Trophoblast cell (in vitro differentiated cells and primary cell): Measurements from ENCODE around the gene C14orf132.
A peak's percentile ranks its signal among the peaks of the same experiment; 100 is the strongest.

Experiments
- DNase-seq, 2 donors: peaks; one replicate each; pipeline ENCODE4 v3.0.0-alpha.2; 2016
- H2AFZ ChIP-seq: 2 replicates; pipeline ENCODE4 v1.6.1; 2013; ENCODE audit warnings: low read length, moderate library complexity, mild to moderate bottlenecking; ENCODE audit not compliant: insufficient read depth, poor library complexity
- H2AK5ac ChIP-seq: 2 replicates; pipeline ENCODE4 v1.6.1; 2013; ENCODE audit warnings: mild to moderate bottlenecking, low read length
- H2BK120ac ChIP-seq: 2 replicates; pipeline ENCODE4 v1.6.1; 2013; ENCODE audit warnings: low read length, mild to moderate bottlenecking, moderate library complexity; ENCODE audit not compliant: insufficient read depth, poor library complexity
- H2BK12ac ChIP-seq: 2 replicates; pipeline ENCODE4 v1.6.1; 2013; ENCODE audit warnings: mild to moderate bottlenecking, low read length, moderate library complexity
- H2BK5ac ChIP-seq: 2 replicates; pipeline ENCODE4 v1.6.1; 2013; ENCODE audit warnings: low read length, low read depth, moderate library complexity, mild to moderate bottlenecking; ENCODE audit not compliant: poor library complexity
- H3K14ac ChIP-seq: 2 replicates; pipeline ENCODE4 v1.6.1; 2013; ENCODE audit warnings: mild to moderate bottlenecking, low read length
- H3K18ac ChIP-seq: 2 replicates; pipeline ENCODE4 v1.6.1; 2013; ENCODE audit warnings: mild to moderate bottlenecking, low read length
- H3K23ac ChIP-seq: 2 replicates; pipeline ENCODE4 v1.6.1; 2013; ENCODE audit warnings: low read length
- H3K27ac ChIP-seq: 2 replicates; pipeline ENCODE4 v1.5.1; 2013; ENCODE audit warnings: low read depth, mild to moderate bottlenecking, inconsistent platforms, low read length, moderate library complexity
- H3K27me3 ChIP-seq: 2 replicates; pipeline ENCODE4 v1.6.1; 2013; ENCODE audit warnings: inconsistent platforms, mild to moderate bottlenecking, low read length, moderate library complexity; ENCODE audit not compliant: insufficient read depth
- H3K36me3 ChIP-seq, 2 experiments: 1 replicate in 1 of 2; 2 replicates in 1 of 2; pipeline ENCODE4 v1.6.1; 2013; ENCODE audit warnings: low read length in 2 of 2, mild to moderate bottlenecking in 2 of 2, moderate library complexity in 1 of 2; ENCODE audit not compliant: insufficient read depth in 2 of 2, control insufficient read depth in 1 of 2
- H3K4ac ChIP-seq: 2 replicates; pipeline ENCODE4 v1.6.1; 2013; ENCODE audit warnings: low read depth, mild to moderate bottlenecking, low read length, moderate library complexity
- H3K4me1 ChIP-seq, 2 experiments: 1 replicate in 1 of 2; 2 replicates in 1 of 2; pipeline ENCODE4 v1.6.1; 2013; ENCODE audit warnings: low read length in 2 of 2, mild to moderate bottlenecking in 2 of 2, moderate library complexity in 1 of 2; ENCODE audit not compliant: insufficient read depth in 2 of 2, control insufficient read depth in 1 of 2
- H3K4me2 ChIP-seq: 2 replicates; pipeline ENCODE4 v1.6.1; 2013; ENCODE audit warnings: inconsistent platforms, mild to moderate bottlenecking, low read length, moderate library complexity
- H3K4me3 ChIP-seq: 2 replicates; pipeline ENCODE4 v1.5.1; 2013; ENCODE audit warnings: mild to moderate bottlenecking, low read depth, low read length, inconsistent platforms
- H3K79me1 ChIP-seq: one replicate; pipeline ENCODE4 v1.6.1; 2013; ENCODE audit warnings: low read length
- H3K79me2 ChIP-seq: 2 replicates; pipeline ENCODE4 v1.6.1; 2013; ENCODE audit warnings: low read length, mild to moderate bottlenecking; ENCODE audit not compliant: control insufficient read depth, insufficient read depth, poor library complexity
- H3K9ac ChIP-seq: 2 replicates; pipeline ENCODE4 v1.6.1; 2013; ENCODE audit warnings: mild to moderate bottlenecking, low read length
- H3K9me3 ChIP-seq: 2 replicates; pipeline ENCODE4 v1.6.1; 2013; ENCODE audit warnings: low read depth, mild to moderate bottlenecking, control low read depth, inconsistent platforms, low read length; ENCODE audit not compliant: insufficient read depth
- H4K12ac ChIP-seq: 2 replicates; pipeline ENCODE4 v1.6.1; 2013; ENCODE audit warnings: low read depth, mild to moderate bottlenecking, low read length, moderate library complexity
- H4K8ac ChIP-seq: 2 replicates; pipeline ENCODE4 v1.6.1; 2013; ENCODE audit warnings: low read depth, mild to moderate bottlenecking, low read length, moderate library complexity
- H4K91ac ChIP-seq: one replicate; pipeline ENCODE4 v1.6.1; 2013; ENCODE audit warnings: low read depth, mild to moderate bottlenecking, low read length, moderate library complexity
- WGBS: extraction: QIAGEN DNeasy Blood & Tissue Kit; methylation state at CpG from one replicate; pipeline ENCODE4 v1.1.7; 2013; ENCODE audit warnings: missing lambda C conversion rate; ENCODE audit not compliant: insufficient read length, insufficient coverage; ENCODE audit errors: extremely low coverage; 5-methylcytosine and 5-hydroxymethylcytosine counted together

The C14orf132 gene

GRCh38 chr14:96117960-96118359 lies 78.8 kb downstream of the C14orf132 start:
- Histone ChIP-seq H3K9me3 (peaks cover 3% of the 10 kb centered on the region), H3K4me1 (peaks cover 29 to 33% of the 10 kb centered on the region in 2 experiments), H2AFZ (no peak overlapping the region), H4K8ac (peak overlapping the region; percentile 77), H3K14ac (peak overlapping the region; percentile 69), H3K79me1 (peaks cover 45% of the 10 kb centered on the region), H3K9ac (no peak overlapping the region), H2BK120ac (peak overlapping the region; percentile 99), H2BK12ac (peak overlapping the region; percentile 90), H2BK5ac (peak overlapping the region; percentile 68), H4K91ac (peak overlapping the region; percentile 89), H3K36me3 (no peaks in the 10 kb centered on the region), H3K27ac (peak overlapping the region; percentile 98), H4K12ac (no peak overlapping the region), H3K4ac (peak overlapping the region; percentile 2), H3K27me3 (no peaks in the 10 kb centered on the region), H3K4me2 (peak overlapping the region; percentile 23), H3K4me3 (no peak overlapping the region), H3K79me2 (peaks cover 2% of the 10 kb centered on the region), H3K23ac (no peak overlapping the region), H3K18ac (peak overlapping the region; percentile 92), H2AK5ac (no peak overlapping the region)
- no CpG with 5 or more reads among the region's 6 CpGs for WGBS
- peak; percentile 62 to 86 for DNase-seq

GRCh38 chr14:96118391-96118790 lies 79.2 kb downstream of the C14orf132 start:
- Histone ChIP-seq H3K4me2 (no peak overlapping the region), H3K9ac (no peak overlapping the region), H3K79me2 (peaks cover 2% of the 10 kb centered on the region), H3K79me1 (peaks cover 45% of the 10 kb centered on the region), H3K4ac (peak overlapping the region; percentile 2), H3K27ac (peak overlapping the region; percentile 98), H4K8ac (peak overlapping the region; percentile 64), H3K4me3 (no peak overlapping the region), H2BK5ac (peak overlapping the region; percentile 68), H3K9me3 (peaks cover 3% of the 10 kb centered on the region), H2AK5ac (peak overlapping the region; percentile 45), H2BK120ac (peak overlapping the region; percentile 99), H2BK12ac (peak overlapping the region; percentile 90), H2AFZ (no peak overlapping the region), H3K27me3 (no peaks in the 10 kb centered on the region), H3K23ac (no peak overlapping the region), H3K4me1 (peaks cover 29 to 33% of the 10 kb centered on the region in 2 experiments), H4K12ac (no peak overlapping the region), H3K18ac (peak overlapping the region; percentile 66), H3K36me3 (no peaks in the 10 kb centered on the region), H3K14ac (peak overlapping the region; percentile 52), H4K91ac (peak overlapping the region; percentile 89)
- DNase-seq: no peak
- no CpG with 5 or more reads among the region's 3 CpGs for WGBS

- no peaks in the 10 kb centered on the region for H3K36me3 ChIP-seq
- DNase-seq: no peak
- no peak overlapping the region for H3K4ac ChIP-seq
- peaks cover under 1% of the 10 kb centered on the region for H3K9me3 ChIP-seq
- no CpG with 5 or more reads among the region's 2 CpGs for WGBS
- peaks cover 48% of the 10 kb centered on the region for H3K79me1 ChIP-seq
- H3K4me3 ChIP-seq: no peak overlapping the region
- no peak overlapping the region for H2BK12ac ChIP-seq
- H3K4me2 ChIP-seq: no peak overlapping the region
- peaks cover 29 to 33% of the 10 kb centered on the region in 2 experiments for H3K4me1 ChIP-seq
- H3K18ac ChIP-seq: no peak overlapping the region
- H3K27me3 ChIP-seq: no peaks in the 10 kb centered on the region
- H3K23ac ChIP-seq: no peak overlapping the region
- H3K9ac ChIP-seq: no peak overlapping the region
- no peak overlapping the region for H3K14ac ChIP-seq
- no peak overlapping the region for H4K8ac ChIP-seq
- peak overlapping the region; percentile 55 for H2BK120ac ChIP-seq
- no peak overlapping the region for H2BK5ac ChIP-seq
- H2AFZ ChIP-seq: no peak overlapping the region
- H4K91ac ChIP-seq: no peak overlapping the region
- H3K79me2 ChIP-seq: peaks cover 2% of the 10 kb centered on the region
- H3K27ac ChIP-seq: no peak overlapping the region
- H2AK5ac ChIP-seq: no peak overlapping the region
- H4K12ac ChIP-seq: no peak overlapping the region
Observed at GRCh38 chr14:96119947-96120346, 80.8 kb downstream of the C14orf132 start.

GRCh38 chr14:96120392-96120791 lies 81.2 kb downstream of the C14orf132 start:
- no CpG with 5 or more reads among the region's 3 CpGs for WGBS
- no peak overlapping the region for H3K14ac ChIP-seq
- DNase-seq: no peak
- no peaks in the 10 kb centered on the region for H3K9me3 ChIP-seq
- no peaks in the 10 kb centered on the region for H3K36me3 ChIP-seq
- H3K9ac ChIP-seq: no peak overlapping the region
- H2BK5ac ChIP-seq: peak overlapping the region; percentile 54
- H3K4me1 ChIP-seq: peaks cover 29 to 33% of the 10 kb centered on the region in 2 experiments
- H2BK12ac ChIP-seq: peak overlapping the region; percentile 99
- no peak overlapping the region for H4K8ac ChIP-seq
- no peak overlapping the region for H3K23ac ChIP-seq
- no peak overlapping the region for H3K27ac ChIP-seq
- no peak overlapping the region for H2AFZ ChIP-seq
- no peak overlapping the region for H4K12ac ChIP-seq
- H4K91ac ChIP-seq: peak overlapping the region; percentile 94
- H3K18ac ChIP-seq: no peak overlapping the region
- no peak overlapping the region for H3K4ac ChIP-seq
- peaks cover 48% of the 10 kb centered on the region for H3K79me1 ChIP-seq
- H3K79me2 ChIP-seq: peaks cover 2% of the 10 kb centered on the region
- H3K4me2 ChIP-seq: no peak overlapping the region
- no peaks in the 10 kb centered on the region for H3K27me3 ChIP-seq
- no peak overlapping the region for H2AK5ac ChIP-seq
- H2BK120ac ChIP-seq: no peak overlapping the region
- H3K4me3 ChIP-seq: no peak overlapping the region
